Measurements from ENCODE around the gene POM121.
"Not testable (repeated sequence)": the region's sequence is repeated elsewhere in the genome, so short reads cannot be mapped to it uniquely, and the experiment has no call there.

Gene POM121

GRCh38 chr7:72997887-72998468, 73.1 kb downstream of the POM121 start:
- DNase-seq, result not testable (repeated sequence)

Data from activated naive CD4-positive, alpha-beta T cell (primary cell).